ENCODE results near the gene ZG16. TPM values are rescaled to one million over a fixed set of nuclear protein-coding genes. Genes with fewer than 3 reads are reported as not detected.

ZG16 gene
- total RNA-seq, 6 experiments from 2014 or later: not detected

GRCh38 chr16:29809850-29810698 lies 32.0 kb downstream of the ZG16 start:
- peak overlapping the region; percentile 88 for H3K27ac Mint-ChIP-seq
- H3K4me1 Mint-ChIP-seq (ENCODE audit: low read depth): peaks cover 68% of the 10 kb centered on the region
- no peak for TF ChIP-seq CTCF (IDR thresholded peaks at IDR 0.05)
- no peak for DNase-seq
- H3K9me3 Mint-ChIP-seq: no peaks in the 10 kb centered on the region
- H3K36me3 Mint-ChIP-seq (ENCODE audit: low read depth): peaks cover 12% of the 10 kb centered on the region
- peak overlapping the region; percentile 89 for H3K4me3 Mint-ChIP-seq
- H3K27me3 Mint-ChIP-seq (ENCODE audit: insufficient read depth): peaks cover 6% of the 10 kb centered on the region

- Mint-ChIP-seq H3K4me3 (peak overlapping the region; percentile 89), H3K36me3 (ENCODE audit: low read depth) (peaks cover 12% of the 10 kb centered on the region), H3K4me1 (ENCODE audit: low read depth) (peaks cover 70% of the 10 kb centered on the region), H3K27ac (peak overlapping the region; percentile 88), H3K27me3 (ENCODE audit: insufficient read depth) (peaks cover 6% of the 10 kb centered on the region), H3K9me3 (no peaks in the 10 kb centered on the region)
- no peak for TF ChIP-seq CTCF (IDR thresholded peaks at IDR 0.05)
- DNase-seq: no peak
Observed at GRCh38 chr16:29810699-29811169, 32.7 kb downstream of the ZG16 start.

- peak; percentile 98 for DNase-seq
- peaks cover 12% of the 10 kb centered on the region for H3K36me3 Mint-ChIP-seq (ENCODE audit: low read depth)
- no peaks in the 10 kb centered on the region for H3K9me3 Mint-ChIP-seq
- H3K27me3 Mint-ChIP-seq (ENCODE audit: insufficient read depth): peaks cover 6% of the 10 kb centered on the region
- TF ChIP-seq CTCF (IDR thresholded peaks at IDR 0.05): peak; percentile 11; the same call in 1 of the 2 replicates
- peak overlapping the region; percentile 88 for H3K27ac Mint-ChIP-seq
- peak overlapping the region; percentile 89 for H3K4me3 Mint-ChIP-seq
- peaks cover 73% of the 10 kb centered on the region for H3K4me1 Mint-ChIP-seq (ENCODE audit: low read depth)
Observed at GRCh38 chr16:29811170-29811895, 33.3 kb downstream of the ZG16 start.

DNA sequence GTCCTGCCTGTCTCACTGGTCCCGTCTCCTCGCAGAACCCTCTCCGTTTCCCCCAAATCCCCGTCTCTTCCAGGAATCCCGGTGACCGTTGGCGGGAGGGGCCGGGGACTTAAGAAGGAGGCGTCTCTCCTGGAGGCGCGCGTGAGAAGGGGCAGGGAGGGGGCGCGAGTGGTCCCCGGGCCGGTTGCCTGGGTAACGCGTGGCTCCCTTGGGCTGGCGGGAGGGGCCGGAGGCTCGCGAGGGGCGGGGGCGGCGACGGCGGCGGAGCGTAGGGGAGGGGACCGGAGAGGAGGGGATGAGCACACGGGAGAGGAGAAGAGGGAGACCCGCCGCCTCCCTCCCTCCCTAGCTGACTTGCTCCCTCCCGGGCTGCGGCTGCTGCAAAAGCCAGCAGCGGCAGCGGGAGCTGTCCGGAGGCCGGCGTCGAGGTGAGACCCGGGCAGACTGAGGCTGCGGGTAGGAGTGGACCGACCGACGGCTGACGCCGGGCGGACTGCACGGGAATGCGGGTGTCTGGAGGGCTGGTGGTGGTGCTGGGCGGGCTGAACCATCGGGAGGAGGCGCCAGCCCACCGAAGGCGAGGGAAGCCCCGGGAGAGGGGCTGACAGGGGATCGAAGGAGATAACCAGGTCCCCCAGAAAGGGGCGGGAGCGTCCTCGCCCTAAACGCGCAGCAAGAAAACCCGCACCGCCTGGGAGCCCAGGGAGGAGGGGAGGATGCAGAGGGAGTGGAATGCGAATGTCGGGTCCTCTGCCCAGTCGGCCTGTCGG lies 34.0 kb downstream of the ZG16 start, which contains the start of gene PRRT2:
Gene PRRT2 (plus strand): TSS at position 298 of the 770 bp plus-strand sequence. CDS start 862 bp downstream, outside the sequence.
- no peaks in the 10 kb centered on the region for H3K9me3 Mint-ChIP-seq
- peaks cover 16% of the 10 kb centered on the region for H3K36me3 Mint-ChIP-seq (ENCODE audit: low read depth)
- no peak for TF ChIP-seq CTCF (IDR thresholded peaks at IDR 0.05)
- H3K4me1 Mint-ChIP-seq (ENCODE audit: low read depth): peaks cover 78% of the 10 kb centered on the region
- H3K27ac Mint-ChIP-seq: peak within 1 kb of the TSS; percentile 88
- H3K27me3 Mint-ChIP-seq (ENCODE audit: insufficient read depth): peaks cover 6% of the 10 kb centered on the region
- DNase-seq: no peak
- H3K4me3 Mint-ChIP-seq: peak within 1 kb of the TSS; percentile 89

Data from HFFc6 (cell line).